SJCRH30 (cell line): ENCODE results near the gene MTA1. TPM values are rescaled to one million over a fixed set of nuclear protein-coding genes. Genes with fewer than 3 reads are reported as not detected.

Experiments
- DNase-seq, 2 experiments: peaks; one replicate each; pipeline ENCODE4 v3.0.0-alpha.2; 2015 to 2020
- H3K27ac ChIP-seq: fragments of 250-450 bp; sonication (Bioruptor Pico); 2 replicates; pipeline ENCODE4 v1.5.1; 2020; ENCODE audit warnings: mild to moderate bottlenecking, moderate library complexity
- H3K27me3 ChIP-seq: fragments of 250-450 bp; sonication (Bioruptor Pico); 2 replicates; pipeline ENCODE4 v1.5.1; 2020; ENCODE audit warnings: mild to moderate bottlenecking, moderate library complexity
- H3K36me3 ChIP-seq: fragments of 250-450 bp; sonication (Bioruptor Pico); 2 replicates; pipeline ENCODE4 v1.5.1; 2020; ENCODE audit warnings: mild to moderate bottlenecking, moderate library complexity
- H3K4me1 ChIP-seq: fragments of 250-450 bp; sonication (Bioruptor Pico); 2 replicates; pipeline ENCODE4 v1.5.1; 2020; ENCODE audit warnings: mild to moderate bottlenecking, moderate library complexity
- H3K4me3 ChIP-seq: fragments of 250-450 bp; sonication (Bioruptor Pico); 2 replicates; pipeline ENCODE4 v1.5.1; 2020; ENCODE audit warnings: mild to moderate bottlenecking, moderate library complexity
- H3K9me3 ChIP-seq: fragments of 250-450 bp; sonication (Bioruptor Pico); replicated peaks from 2 replicates; pipeline ENCODE4 v1.5.1; 2020; ENCODE audit warnings: mild to moderate bottlenecking, moderate library complexity
- total RNA-seq: library from RNA; depleted of rRNA; stranded (reverse); fragments of >200 nt; shearing (Covaris generic); gene quantifications from 2 replicates; pipeline ENCODE4 v1.2.3, GENCODE V29; 2014

The MTA1 gene
- total RNA-seq, 1 experiment from 2014 or later = 117 TPM

DNA sequence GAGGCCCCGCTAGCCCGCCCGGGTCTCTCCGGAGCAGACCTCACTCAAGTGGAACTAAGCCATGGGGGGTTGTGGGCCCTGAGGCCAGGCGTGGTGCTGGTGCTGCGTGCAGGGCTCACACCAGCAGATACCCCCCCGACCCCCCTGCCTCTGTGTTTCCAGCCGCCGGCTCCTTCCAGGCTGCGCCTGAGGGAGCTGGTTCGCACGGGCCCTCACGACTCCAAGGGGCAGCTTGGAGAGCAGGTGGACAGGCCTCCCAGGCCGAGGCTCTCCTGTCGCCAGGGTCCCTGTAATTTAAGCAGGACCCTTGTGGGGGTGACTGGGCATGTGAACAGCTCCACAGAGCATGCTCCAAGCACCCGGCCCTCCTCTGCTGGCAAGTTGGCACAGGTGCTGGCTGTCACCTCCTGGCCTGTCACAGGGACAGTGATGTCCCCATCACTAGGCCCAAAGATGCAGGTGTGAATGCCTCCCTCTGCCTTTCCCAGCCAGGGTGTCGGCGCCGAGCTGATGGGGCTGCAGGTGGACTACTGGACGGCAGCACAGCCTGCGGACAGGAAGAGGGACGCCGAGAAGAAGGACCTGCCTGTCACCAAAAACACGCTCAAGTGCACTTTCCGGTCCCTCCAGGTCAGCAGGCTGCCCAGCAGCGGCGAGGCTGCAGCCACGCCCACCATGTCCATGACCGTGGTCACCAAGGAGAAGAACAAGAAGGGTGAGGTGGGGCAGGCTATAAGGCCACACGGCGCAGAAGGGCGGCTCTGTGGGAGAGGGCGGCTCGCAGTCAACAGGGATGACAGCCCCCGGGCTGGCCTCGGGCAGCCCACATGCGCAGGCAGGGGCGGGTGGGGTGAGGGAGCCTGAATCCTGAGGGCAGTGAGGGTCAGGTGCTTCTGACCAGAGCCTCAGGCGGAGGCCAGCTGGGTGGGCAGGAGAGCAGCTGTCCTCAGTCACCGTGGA, 27.2 kb upstream of the MTA1 start:
- no peak for DNase-seq
- H3K27ac ChIP-seq = no peak overlapping the region
- no peaks in the 10 kb centered on the region for H3K9me3 ChIP-seq
- H3K36me3 ChIP-seq = no peaks in the 10 kb centered on the region
- no peak overlapping the region for H3K4me3 ChIP-seq
- peaks cover 31% of the 10 kb centered on the region for H3K4me1 ChIP-seq
- no peaks in the 10 kb centered on the region for H3K27me3 ChIP-seq

DNA sequence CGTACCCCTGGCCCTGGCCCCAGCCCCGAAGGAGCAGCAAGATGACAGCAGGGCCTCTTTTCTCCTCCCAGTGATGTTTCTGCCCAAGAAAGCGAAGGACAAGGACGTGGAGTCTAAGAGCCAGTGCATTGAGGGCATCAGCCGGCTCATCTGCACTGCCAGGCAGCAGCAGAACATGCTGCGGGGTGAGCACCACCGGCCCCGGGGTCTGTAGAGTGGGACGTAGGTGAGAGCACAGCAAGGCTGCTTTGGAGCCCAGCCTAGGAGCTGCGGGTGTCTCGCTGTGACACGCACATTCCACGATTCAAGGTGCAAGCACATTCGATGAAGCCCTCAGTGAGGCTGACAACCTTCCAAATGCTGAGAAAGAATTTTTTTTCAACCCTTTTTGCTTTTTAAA, 26.5 kb upstream of the MTA1 start:
- H3K9me3 ChIP-seq = no peaks in the 10 kb centered on the region
- H3K4me1 ChIP-seq = peaks cover 29% of the 10 kb centered on the region
- H3K4me3 ChIP-seq = no peak overlapping the region
- H3K27me3 ChIP-seq = no peaks in the 10 kb centered on the region
- no peak for DNase-seq
- H3K36me3 ChIP-seq = no peaks in the 10 kb centered on the region
- no peak overlapping the region for H3K27ac ChIP-seq

DNA sequence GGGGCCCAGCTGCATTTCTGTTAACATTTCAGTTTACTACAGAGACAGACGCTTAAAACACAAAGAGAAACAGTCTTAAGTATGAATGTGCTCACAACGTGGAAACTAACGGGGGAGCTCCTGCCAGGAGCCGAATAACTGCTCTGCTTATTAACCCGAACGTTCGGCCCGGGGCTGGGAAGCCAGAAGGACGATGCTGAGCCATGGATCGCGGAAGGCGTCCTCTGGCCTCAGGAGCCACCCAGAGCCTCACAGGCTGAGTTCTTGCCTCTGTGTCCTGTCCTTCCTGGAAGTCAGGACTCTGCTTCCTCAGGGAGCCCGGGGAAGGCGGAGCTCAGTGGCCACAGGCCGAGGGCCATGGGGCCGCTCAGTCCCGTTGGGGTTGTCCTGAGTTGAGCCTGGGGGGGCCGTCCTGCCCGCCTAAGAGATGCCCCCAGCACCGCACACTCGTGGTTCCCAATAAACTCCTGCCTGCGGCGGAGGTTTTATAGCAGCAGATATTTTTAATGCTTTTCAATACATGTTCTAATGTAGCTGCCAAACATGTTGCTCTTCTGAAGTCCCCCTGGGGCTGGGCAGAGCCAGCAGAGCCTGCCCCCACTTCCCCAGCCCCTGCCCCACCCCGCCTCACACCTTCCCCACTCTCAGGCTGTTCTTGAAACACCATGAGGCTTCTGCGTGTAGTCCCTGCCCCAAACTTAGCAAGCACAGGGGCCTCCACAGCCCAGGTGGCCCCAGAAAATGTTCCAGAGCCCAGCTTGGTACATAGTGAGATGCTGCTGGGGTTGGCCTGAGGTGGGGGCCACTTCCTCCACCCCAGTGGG, 24.7 kb upstream of the MTA1 start:
- 0 out of 2 replicates have a peak, but pooled peaks cover 5% of the 10 kb centered on the region for H3K9me3 ChIP-seq
- DNase-seq = no peak
- H3K4me1 ChIP-seq = peaks cover 17% of the 10 kb centered on the region

DNA sequence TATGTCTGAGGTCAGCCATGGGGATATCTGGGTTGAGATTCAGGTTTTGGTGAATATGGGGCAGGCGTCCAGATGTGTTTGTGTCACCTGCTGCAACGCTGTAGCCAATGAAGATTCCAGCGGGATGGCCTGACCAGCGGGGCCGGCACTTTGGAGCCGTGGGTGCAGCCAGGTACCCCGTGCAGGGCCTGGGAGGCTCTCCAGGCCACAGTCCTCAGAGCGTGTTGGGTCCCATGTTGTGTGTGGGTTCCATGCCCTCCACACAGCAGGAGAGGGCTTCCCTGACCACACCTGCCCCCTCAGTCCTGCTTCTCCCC, 24.1 kb upstream of the MTA1 start:
- Histone ChIP-seq H3K27me3 (no peaks in the 10 kb centered on the region), H3K4me3 (no peak overlapping the region), H3K27ac (no peak overlapping the region), H3K36me3 (peaks cover 13% of the 10 kb centered on the region), H3K4me1 (peaks cover 13% of the 10 kb centered on the region), H3K9me3 (0 out of 2 replicates have a peak, but pooled peaks cover 5% of the 10 kb centered on the region)
- DNase-seq = no peak

More for the DNA sequence above, 24.7 kb upstream of the MTA1 start:
- Histone ChIP-seq H3K27me3 (no peaks in the 10 kb centered on the region), H3K27ac (no peak overlapping the region), H3K36me3 (peaks cover 7% of the 10 kb centered on the region), H3K4me3 (no peak overlapping the region)

DNA sequence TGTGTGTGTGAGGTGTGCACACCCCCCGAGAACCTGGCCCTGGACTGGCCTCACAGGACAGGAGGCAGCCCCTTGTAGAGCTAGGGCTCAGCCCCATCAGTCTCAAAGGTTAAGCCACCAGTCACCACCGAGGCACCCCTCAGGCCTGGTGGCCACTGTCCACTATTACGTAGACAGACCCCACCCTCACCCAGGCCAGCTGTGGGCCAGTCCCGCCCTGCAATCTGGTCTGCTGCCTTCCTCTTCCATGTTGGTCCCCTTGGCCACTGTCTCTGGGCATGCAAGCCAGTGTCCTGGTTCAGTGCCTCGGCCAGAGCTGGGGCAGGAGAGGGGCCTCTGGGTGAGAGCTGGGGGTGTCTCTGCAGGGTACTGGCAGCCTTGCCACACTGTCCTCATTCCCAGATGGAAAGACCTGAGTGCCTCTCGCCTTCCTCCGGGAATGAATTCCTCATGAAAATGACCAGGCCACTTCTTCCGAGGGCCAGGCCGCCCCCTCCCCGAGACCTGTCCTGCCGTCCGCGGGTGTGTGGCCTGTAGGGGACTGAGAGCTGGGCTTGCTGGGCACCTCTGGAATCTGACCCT, 22.2 kb upstream of the MTA1 start:
- H3K4me3 ChIP-seq = peak overlapping the region; percentile 69; the same call in 1 of the 2 replicates

DNA sequence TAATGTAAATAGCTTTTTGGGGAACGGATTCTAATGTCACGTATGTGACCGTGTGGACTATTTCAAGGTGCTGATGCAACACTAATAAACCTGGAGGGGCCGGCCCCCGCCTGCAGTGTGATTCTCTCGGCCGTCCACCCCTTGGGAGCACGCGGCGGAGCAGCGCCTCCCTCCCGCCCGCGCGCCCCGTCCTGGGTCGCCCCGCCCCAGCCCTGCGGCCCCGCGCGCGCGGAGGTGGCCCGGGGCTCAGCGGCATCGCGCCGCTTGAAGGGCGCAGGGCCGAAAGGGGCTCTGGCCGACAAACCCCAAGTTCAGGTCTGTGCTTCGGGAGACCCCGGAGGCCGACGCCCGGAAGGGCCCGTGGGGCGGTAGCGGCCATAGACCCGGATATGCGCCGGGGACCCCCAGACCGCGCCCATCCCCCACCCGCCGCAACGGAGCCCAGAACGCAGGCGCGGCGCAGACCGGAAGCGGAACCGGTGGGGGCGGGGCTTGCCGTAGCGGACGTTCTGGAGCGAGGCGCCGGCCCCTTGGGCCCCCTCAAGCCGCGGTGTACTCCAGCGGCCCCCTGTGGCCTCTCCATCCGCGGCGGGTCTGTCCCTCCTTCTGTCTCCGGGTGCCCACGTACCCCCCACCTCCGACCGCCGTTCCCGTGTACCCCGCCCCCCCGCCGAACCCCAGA, 21.4 kb upstream of the MTA1 start, which contains the start of gene TEX22:
TEX22 (plus strand) TSS at position 495 of the 682 bp plus-strand sequence. CDS start 803 bp downstream, outside the sequence.
- DNase-seq = peak; percentile 94 to 95
- Histone ChIP-seq H3K27me3 (no peaks in the 10 kb centered on the region), H3K4me1 (peaks cover 13% of the 10 kb centered on the region), H3K4me3 (peak within 1 kb of the TSS; percentile 69), H3K9me3 (peaks cover 13% of the 10 kb centered on the region; the same call in 1 of the 2 replicates), H3K27ac (peak within 1 kb of the TSS; percentile 81), H3K36me3 (peaks cover 20% of the 10 kb centered on the region)

More for the DNA sequence above, 22.2 kb upstream of the MTA1 start:
- H3K27me3 ChIP-seq = no peaks in the 10 kb centered on the region
- DNase-seq = no peak
- 0 out of 2 replicates have a peak, but pooled peaks cover 10% of the 10 kb centered on the region for H3K9me3 ChIP-seq
- peak overlapping the region; percentile 81; the same call in 1 of the 2 replicates for H3K27ac ChIP-seq
- H3K4me1 ChIP-seq = peaks cover 13% of the 10 kb centered on the region
- H3K36me3 ChIP-seq = peaks cover 20% of the 10 kb centered on the region

DNA sequence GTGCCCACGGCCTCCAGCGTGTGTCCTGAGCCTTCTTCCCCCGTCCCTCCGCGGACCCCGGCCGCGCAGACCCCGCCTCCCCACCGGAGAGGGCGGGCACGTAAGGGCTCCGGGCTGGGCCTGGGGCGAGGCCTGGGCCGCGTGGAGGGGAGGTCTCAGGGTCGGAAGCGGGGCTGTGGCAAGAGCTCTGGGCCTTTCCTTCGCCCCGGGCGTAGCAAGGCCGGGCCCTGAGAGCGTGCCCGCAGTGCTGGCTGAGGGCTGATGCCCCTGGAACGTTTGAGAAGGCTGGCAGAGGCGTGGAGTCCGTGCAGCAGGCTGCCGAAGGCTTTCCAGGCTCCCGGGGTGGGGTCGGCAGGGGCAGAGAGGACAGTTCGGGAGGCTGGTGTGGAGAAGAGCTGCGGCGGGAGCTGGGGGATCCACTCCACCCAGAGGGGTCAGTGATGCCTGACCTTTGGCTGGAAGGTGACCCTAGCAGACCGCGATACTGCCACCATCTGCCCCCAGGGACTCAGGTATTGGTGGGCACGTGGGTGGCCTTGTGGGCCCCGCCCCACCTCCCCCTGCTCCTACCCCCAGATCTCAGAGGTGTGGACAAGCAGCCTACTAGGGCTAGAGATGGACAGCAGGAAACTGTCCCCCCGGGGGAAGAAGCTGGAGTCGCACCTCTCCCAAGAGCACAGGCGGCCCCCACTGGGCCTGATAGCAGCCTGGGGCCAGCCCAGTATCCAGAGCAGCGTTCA, 20.7 kb upstream of the MTA1 start:
- peaks cover 13% of the 10 kb centered on the region for H3K4me1 ChIP-seq
- no peaks in the 10 kb centered on the region for H3K27me3 ChIP-seq
- H3K4me3 ChIP-seq = peak overlapping the region; percentile 69
- DNase-seq = peak; percentile 30 to 74
- H3K9me3 ChIP-seq = peaks cover 14% of the 10 kb centered on the region; the same call in 1 of the 2 replicates
- peaks cover 20% of the 10 kb centered on the region for H3K36me3 ChIP-seq
- peak overlapping the region; percentile 81 for H3K27ac ChIP-seq

DNA sequence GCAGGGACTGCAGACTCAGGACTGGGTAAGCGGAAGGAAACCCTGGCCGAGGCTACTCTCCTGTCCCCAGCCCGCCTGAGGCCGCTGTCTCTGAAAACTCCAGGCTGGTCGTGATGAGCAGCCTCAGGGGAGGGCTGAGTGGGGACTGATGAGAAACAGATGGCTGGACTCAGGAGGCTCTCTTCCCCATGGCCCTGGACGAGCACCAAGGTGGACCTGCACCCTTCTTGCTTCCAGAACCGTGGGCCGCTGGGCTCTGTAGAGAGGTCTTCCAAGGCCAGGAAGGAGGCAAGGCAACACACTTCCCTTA, 20.2 kb upstream of the MTA1 start:
- DNase-seq = no peak
- no peak overlapping the region; the same call in 1 of the 2 replicates for H3K27ac ChIP-seq
- no peaks in the 10 kb centered on the region for H3K27me3 ChIP-seq
- H3K4me1 ChIP-seq = peaks cover 13% of the 10 kb centered on the region
- H3K4me3 ChIP-seq = peak overlapping the region; percentile 69
- H3K36me3 ChIP-seq = peaks cover 20% of the 10 kb centered on the region
- peaks cover 14% of the 10 kb centered on the region; the same call in 1 of the 2 replicates for H3K9me3 ChIP-seq

DNA sequence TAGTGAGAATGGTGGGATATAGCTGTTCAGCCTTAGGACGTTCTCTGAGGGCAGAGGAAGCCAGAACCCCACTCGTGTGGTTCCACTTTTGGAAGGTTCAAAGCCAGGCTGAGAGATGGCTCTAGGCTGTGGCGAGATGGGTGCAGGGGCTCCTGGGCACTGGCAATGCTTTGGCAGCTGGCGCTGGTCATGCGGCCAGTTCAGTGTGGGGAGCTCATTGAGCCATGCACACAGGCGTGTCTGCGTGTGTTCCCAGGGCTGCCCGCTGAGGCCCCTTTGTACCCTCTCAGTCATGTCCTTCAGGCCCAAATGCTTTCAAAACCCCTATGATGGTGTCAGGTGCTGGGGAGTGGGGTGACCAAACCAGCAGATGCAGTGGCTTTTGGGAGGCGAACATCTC, 19.6 kb upstream of the MTA1 start:
- peaks cover 14% of the 10 kb centered on the region; the same call in 1 of the 2 replicates for H3K9me3 ChIP-seq
- H3K27me3 ChIP-seq = no peaks in the 10 kb centered on the region
- DNase-seq = no peak
- peaks cover 13% of the 10 kb centered on the region for H3K4me1 ChIP-seq
- peaks cover 20% of the 10 kb centered on the region for H3K36me3 ChIP-seq
- no peak overlapping the region for H3K4me3 ChIP-seq
- no peak overlapping the region for H3K27ac ChIP-seq

DNA sequence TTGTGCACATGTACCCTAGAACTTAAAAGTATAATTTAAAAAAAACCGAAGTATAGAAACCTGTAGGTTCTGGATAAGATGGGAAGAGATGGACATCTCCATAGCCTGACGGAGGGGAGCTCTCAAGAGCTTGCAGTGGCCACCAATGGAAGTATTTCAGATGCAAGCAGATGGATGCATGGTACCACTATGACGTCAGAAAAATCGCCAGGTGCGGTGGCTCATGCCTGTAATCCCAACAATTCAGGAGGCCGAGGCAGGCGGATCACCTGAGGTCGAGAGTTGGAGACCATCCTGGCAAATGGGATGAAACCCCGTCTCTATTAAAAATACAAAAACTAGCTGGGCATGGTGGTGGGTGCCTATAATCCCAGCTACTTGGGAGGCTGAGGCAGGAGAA, 17.9 kb upstream of the MTA1 start:
- Histone ChIP-seq H3K27ac (no peak overlapping the region), H3K9me3 (peaks cover 14% of the 10 kb centered on the region; the same call in 1 of the 2 replicates), H3K4me1 (peaks cover 9% of the 10 kb centered on the region)

DNA sequence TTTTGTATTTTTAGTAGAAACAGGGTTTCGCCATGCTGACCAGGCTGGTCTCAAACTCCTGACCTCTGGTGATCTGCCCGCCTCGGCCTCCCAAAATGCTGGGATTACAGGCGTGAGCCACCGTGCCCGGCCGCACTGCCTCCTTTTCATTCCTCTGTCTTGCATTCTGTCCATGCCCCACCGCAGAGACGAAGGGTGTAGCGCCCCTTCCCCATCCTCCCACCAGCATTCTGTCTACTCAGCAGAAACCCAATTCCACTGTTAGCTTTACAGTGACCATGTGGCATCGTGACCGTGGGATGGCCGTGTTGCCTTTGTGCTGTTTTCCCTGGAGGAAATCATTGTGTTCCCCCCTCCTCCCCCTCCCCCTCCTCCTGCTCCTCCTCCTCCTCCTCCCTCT, 11.0 kb upstream of the MTA1 start:
- no peak for DNase-seq
- H3K36me3 ChIP-seq = no peaks in the 10 kb centered on the region

More for the DNA sequence above, 17.9 kb upstream of the MTA1 start:
- peaks cover 20% of the 10 kb centered on the region for H3K36me3 ChIP-seq
- no peak overlapping the region for H3K4me3 ChIP-seq
- no peaks in the 10 kb centered on the region; the same call in none of the 2 replicates for H3K27me3 ChIP-seq
- no peak for DNase-seq

DNA sequence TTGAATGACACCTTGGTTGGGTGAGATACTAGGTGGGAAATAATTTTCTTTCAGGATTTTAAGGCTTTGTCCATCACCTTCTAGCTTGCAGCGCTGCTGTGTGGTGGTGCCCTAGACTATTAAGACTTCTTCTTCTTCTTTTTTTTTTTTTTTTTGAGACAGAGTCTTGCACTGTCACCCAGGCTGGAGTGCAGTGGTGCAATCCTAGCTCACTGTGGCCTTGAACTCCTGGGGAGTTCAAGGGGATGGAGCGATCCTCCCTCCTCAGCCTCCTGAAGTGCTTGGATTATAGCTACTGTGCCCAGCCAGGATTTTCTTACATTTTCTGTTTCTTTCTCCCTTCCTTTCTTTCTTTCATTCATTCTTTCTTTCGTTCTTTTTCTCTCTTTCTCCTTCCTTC, 10.3 kb upstream of the MTA1 start:
- Histone ChIP-seq H3K27me3 (peaks cover 15% of the 10 kb centered on the region), H3K9me3 (no peaks in the 10 kb centered on the region), H3K36me3 (no peaks in the 10 kb centered on the region), H3K4me3 (no peak overlapping the region), H3K4me1 (peaks cover 2% of the 10 kb centered on the region; the same call in 1 of the 2 replicates), H3K27ac (no peak overlapping the region)
- DNase-seq = no peak

More for the DNA sequence above, 11.0 kb upstream of the MTA1 start:
- Histone ChIP-seq H3K27me3 (peaks cover 15% of the 10 kb centered on the region), H3K27ac (no peak overlapping the region), H3K4me1 (peaks cover 2% of the 10 kb centered on the region; the same call in 1 of the 2 replicates), H3K4me3 (no peak overlapping the region), H3K9me3 (no peaks in the 10 kb centered on the region)

DNA sequence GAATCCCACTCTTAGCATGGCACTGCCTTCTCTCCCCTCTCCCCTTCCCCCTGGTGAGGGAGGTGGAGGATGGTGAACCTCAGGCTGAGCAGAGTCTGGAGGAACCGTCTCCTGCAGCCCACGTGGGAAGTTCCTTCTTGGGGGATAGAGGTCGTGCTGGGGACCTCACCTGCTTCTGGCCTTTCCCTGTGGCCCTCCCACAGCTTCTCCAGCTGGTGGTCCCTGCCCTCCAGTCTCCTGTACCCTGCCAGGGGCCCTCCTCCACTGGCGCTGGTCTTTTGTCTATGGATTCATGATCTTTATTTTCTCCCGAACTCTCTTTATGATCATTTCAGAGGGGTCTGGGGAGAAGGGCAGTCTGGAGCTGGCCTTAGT, 9.0 kb upstream of the MTA1 start:
- Histone ChIP-seq H3K27me3 (peaks cover 15% of the 10 kb centered on the region), H3K27ac (no peak overlapping the region), H3K9me3 (no peaks in the 10 kb centered on the region), H3K4me3 (peak overlapping the region; percentile 52; the same call in 1 of the 2 replicates), H3K36me3 (no peaks in the 10 kb centered on the region), H3K4me1 (peaks cover 2% of the 10 kb centered on the region; the same call in 1 of the 2 replicates)
- DNase-seq = no peak
